Trophoblast cell (in vitro differentiated cells and primary cell): Measurements from ENCODE around the gene TEX54.

Experiments
- DNase-seq, 2 donors: peaks; one replicate each; pipeline ENCODE4 v3.0.0-alpha.2; 2016
- H2AFZ ChIP-seq: 2 replicates; pipeline ENCODE4 v1.6.1; 2013; ENCODE audit warnings: low read length, moderate library complexity, mild to moderate bottlenecking; ENCODE audit not compliant: insufficient read depth, poor library complexity
- H2AK5ac ChIP-seq: 2 replicates; pipeline ENCODE4 v1.6.1; 2013; ENCODE audit warnings: mild to moderate bottlenecking, low read length
- H2BK120ac ChIP-seq: 2 replicates; pipeline ENCODE4 v1.6.1; 2013; ENCODE audit warnings: low read length, mild to moderate bottlenecking, moderate library complexity; ENCODE audit not compliant: insufficient read depth, poor library complexity
- H2BK12ac ChIP-seq: 2 replicates; pipeline ENCODE4 v1.6.1; 2013; ENCODE audit warnings: mild to moderate bottlenecking, low read length, moderate library complexity
- H2BK5ac ChIP-seq: 2 replicates; pipeline ENCODE4 v1.6.1; 2013; ENCODE audit warnings: low read length, low read depth, moderate library complexity, mild to moderate bottlenecking; ENCODE audit not compliant: poor library complexity
- H3K14ac ChIP-seq: 2 replicates; pipeline ENCODE4 v1.6.1; 2013; ENCODE audit warnings: mild to moderate bottlenecking, low read length
- H3K18ac ChIP-seq: 2 replicates; pipeline ENCODE4 v1.6.1; 2013; ENCODE audit warnings: mild to moderate bottlenecking, low read length
- H3K23ac ChIP-seq: 2 replicates; pipeline ENCODE4 v1.6.1; 2013; ENCODE audit warnings: low read length
- H3K27ac ChIP-seq: 2 replicates; pipeline ENCODE4 v1.5.1; 2013; ENCODE audit warnings: low read depth, mild to moderate bottlenecking, inconsistent platforms, low read length, moderate library complexity
- H3K27me3 ChIP-seq: 2 replicates; pipeline ENCODE4 v1.6.1; 2013; ENCODE audit warnings: inconsistent platforms, mild to moderate bottlenecking, low read length, moderate library complexity; ENCODE audit not compliant: insufficient read depth
- H3K36me3 ChIP-seq, 2 experiments: 1 replicate in 1 of 2; 2 replicates in 1 of 2; pipeline ENCODE4 v1.6.1; 2013; ENCODE audit warnings: low read length in 2 of 2, mild to moderate bottlenecking in 2 of 2, moderate library complexity in 1 of 2; ENCODE audit not compliant: insufficient read depth in 2 of 2, control insufficient read depth in 1 of 2
- H3K4ac ChIP-seq: 2 replicates; pipeline ENCODE4 v1.6.1; 2013; ENCODE audit warnings: low read depth, mild to moderate bottlenecking, low read length, moderate library complexity
- H3K4me1 ChIP-seq, 2 experiments: 1 replicate in 1 of 2; 2 replicates in 1 of 2; pipeline ENCODE4 v1.6.1; 2013; ENCODE audit warnings: low read length in 2 of 2, mild to moderate bottlenecking in 2 of 2, moderate library complexity in 1 of 2; ENCODE audit not compliant: insufficient read depth in 2 of 2, control insufficient read depth in 1 of 2
- H3K4me2 ChIP-seq: 2 replicates; pipeline ENCODE4 v1.6.1; 2013; ENCODE audit warnings: inconsistent platforms, mild to moderate bottlenecking, low read length, moderate library complexity
- H3K4me3 ChIP-seq: 2 replicates; pipeline ENCODE4 v1.5.1; 2013; ENCODE audit warnings: mild to moderate bottlenecking, low read depth, low read length, inconsistent platforms
- H3K79me1 ChIP-seq: one replicate; pipeline ENCODE4 v1.6.1; 2013; ENCODE audit warnings: low read length
- H3K79me2 ChIP-seq: 2 replicates; pipeline ENCODE4 v1.6.1; 2013; ENCODE audit warnings: low read length, mild to moderate bottlenecking; ENCODE audit not compliant: control insufficient read depth, insufficient read depth, poor library complexity
- H3K9ac ChIP-seq: 2 replicates; pipeline ENCODE4 v1.6.1; 2013; ENCODE audit warnings: mild to moderate bottlenecking, low read length
- H3K9me3 ChIP-seq: 2 replicates; pipeline ENCODE4 v1.6.1; 2013; ENCODE audit warnings: low read depth, mild to moderate bottlenecking, control low read depth, inconsistent platforms, low read length; ENCODE audit not compliant: insufficient read depth
- H4K12ac ChIP-seq: 2 replicates; pipeline ENCODE4 v1.6.1; 2013; ENCODE audit warnings: low read depth, mild to moderate bottlenecking, low read length, moderate library complexity
- H4K8ac ChIP-seq: 2 replicates; pipeline ENCODE4 v1.6.1; 2013; ENCODE audit warnings: low read depth, mild to moderate bottlenecking, low read length, moderate library complexity
- H4K91ac ChIP-seq: one replicate; pipeline ENCODE4 v1.6.1; 2013; ENCODE audit warnings: low read depth, mild to moderate bottlenecking, low read length, moderate library complexity
- WGBS: extraction: QIAGEN DNeasy Blood & Tissue Kit; methylation state at CpG from one replicate; pipeline ENCODE4 v1.1.7; 2013; ENCODE audit warnings: missing lambda C conversion rate; ENCODE audit not compliant: insufficient read length, insufficient coverage; ENCODE audit errors: extremely low coverage; 5-methylcytosine and 5-hydroxymethylcytosine counted together

TEX54 gene

DNA sequence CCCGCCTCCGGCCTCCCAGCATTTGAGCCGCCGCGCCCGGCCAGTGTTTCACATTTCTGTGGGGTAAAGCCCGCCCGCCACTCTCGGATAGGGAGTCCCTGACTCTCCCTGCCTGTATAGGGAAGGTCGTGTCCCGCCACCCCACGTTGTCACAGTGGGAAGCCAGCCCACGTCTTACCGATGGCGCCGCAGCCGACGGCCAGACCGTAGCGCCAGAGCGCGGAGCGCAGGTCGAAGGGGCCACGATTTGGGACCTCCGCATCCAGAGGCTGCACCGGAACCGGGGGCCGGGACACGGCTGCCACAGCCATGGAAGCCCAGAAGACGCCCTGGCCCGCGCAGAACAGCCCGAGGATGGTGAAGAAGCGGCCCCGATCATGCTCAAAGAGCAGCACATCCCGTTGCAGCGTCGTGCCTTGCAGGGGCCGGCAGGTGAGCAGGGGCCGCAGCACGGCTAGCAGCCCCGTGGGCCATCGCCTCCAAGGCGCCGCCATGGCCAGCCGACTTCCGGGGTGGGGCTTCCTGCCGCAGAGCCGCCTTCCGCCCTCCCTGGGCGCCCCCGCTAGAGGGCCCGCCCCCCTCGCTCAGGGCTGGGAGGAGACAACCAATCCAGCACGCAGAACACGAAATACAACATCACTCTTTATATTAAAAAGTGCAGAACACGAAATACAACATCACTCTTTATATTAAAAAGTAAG lies 41.0 kb downstream of the TEX54 start, which contains the start of gene TMEM223:
Gene TMEM223 (minus strand): TSS at position 506 of the 701 bp plus-strand sequence. CDS start 12 bp downstream, at position 494.
- peak; percentile 79 to 83 for DNase-seq
- Histone ChIP-seq H3K4me2 (peak within 1 kb of the TSS; percentile 70), H4K8ac (peak within 1 kb of the TSS; percentile 98), H3K9me3 (peaks cover 2% of the 10 kb centered on the region), H3K14ac (peak within 1 kb of the TSS; percentile 92), H3K23ac (no peak within 1 kb of the TSS), H4K12ac (peak within 1 kb of the TSS; percentile 81), H3K4ac (peak within 1 kb of the TSS; percentile 90), H3K79me2 (peaks cover 20% of the 10 kb centered on the region), H2AK5ac (peak within 1 kb of the TSS; percentile 75), H3K79me1 (peaks cover 14% of the 10 kb centered on the region), H3K4me1 (peaks cover 9% of the 10 kb centered on the region in 2 experiments), H2AFZ (peak within 1 kb of the TSS; percentile 73), H3K27me3 (no peaks in the 10 kb centered on the region), H2BK120ac (peak within 1 kb of the TSS; percentile 86), H2BK12ac (peak within 1 kb of the TSS; percentile 68), H3K36me3 (peaks cover 47 to 55% of the 10 kb centered on the region in 2 experiments), H4K91ac (peak within 1 kb of the TSS; percentile 90), H3K18ac (peak within 1 kb of the TSS; percentile 95), H3K9ac (peak within 1 kb of the TSS; percentile 81), H3K4me3 (peak within 1 kb of the TSS; percentile 86), H3K27ac (peak within 1 kb of the TSS; percentile 86), H2BK5ac (peak within 1 kb of the TSS; percentile 85)
- no CpG with 5 or more reads among the region's 58 CpGs for WGBS

DNA sequence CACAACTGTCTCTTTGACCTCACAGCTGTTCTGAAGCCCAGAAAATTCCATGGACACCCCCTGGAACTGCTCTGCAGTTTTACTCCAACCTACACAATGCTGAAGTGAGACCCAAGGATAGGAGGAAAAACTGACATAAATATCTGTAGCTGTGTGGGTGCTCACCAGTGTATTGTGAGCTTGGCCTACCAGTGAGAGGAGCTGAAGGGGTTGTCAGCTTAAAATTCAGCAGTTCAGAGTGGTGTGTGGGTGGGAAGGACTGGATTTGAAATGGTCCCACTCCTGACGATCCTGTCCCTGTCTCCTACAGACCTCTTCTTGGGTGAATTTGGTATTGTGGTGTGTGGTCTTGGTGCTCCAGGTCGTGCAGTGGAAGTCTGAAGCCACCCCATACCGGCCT lies 43.1 kb downstream of the TEX54 start:
- Histone ChIP-seq H3K18ac (no peak overlapping the region), H2AK5ac (no peak overlapping the region), H2AFZ (no peak overlapping the region), H3K23ac (no peak overlapping the region), H3K4ac (peak overlapping the region; percentile 30), H3K79me1 (peaks cover 16% of the 10 kb centered on the region), H3K79me2 (peaks cover 21% of the 10 kb centered on the region), H4K12ac (no peak overlapping the region), H3K9ac (no peak overlapping the region), H3K4me1 (peaks cover 7 to 9% of the 10 kb centered on the region in 2 experiments), H3K14ac (no peak overlapping the region), H3K27ac (no peak overlapping the region), H4K91ac (no peak overlapping the region), H3K4me2 (no peak overlapping the region), H3K27me3 (no peaks in the 10 kb centered on the region), H2BK12ac (no peak overlapping the region), H3K36me3 (peaks cover 34% of the 10 kb centered on the region in 2 experiments), H3K4me3 (no peak overlapping the region), H2BK5ac (no peak overlapping the region), H3K9me3 (peaks cover 2% of the 10 kb centered on the region), H4K8ac (no peak overlapping the region), H2BK120ac (no peak overlapping the region)
- no peak for DNase-seq
- WGBS, result no CpG with 5 or more reads among the region's 3 CpGs

DNA sequence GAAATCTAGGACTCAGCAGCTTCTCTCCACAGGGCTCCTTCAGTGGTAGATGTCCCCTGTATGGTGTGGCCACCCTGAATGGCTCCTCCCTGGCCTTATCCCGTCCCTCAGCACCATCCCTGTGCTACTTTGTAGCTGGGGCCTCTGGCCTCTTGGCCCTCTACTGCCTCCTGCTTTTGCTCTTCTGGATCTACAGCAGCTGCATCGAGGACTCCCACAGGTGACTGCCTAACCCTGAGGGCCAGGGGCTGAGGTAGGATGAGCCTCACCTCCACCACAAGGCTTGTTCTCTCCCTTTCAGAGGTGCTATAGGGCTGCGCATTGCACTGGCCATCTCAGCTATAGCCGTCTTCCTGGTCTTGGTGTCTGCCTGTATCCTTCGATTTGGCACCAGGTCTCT lies 43.6 kb downstream of the TEX54 start:
- Histone ChIP-seq H3K79me2 (peaks cover 21% of the 10 kb centered on the region), H3K23ac (no peak overlapping the region), H2BK5ac (no peak overlapping the region), H4K8ac (peak overlapping the region; percentile 1), H3K18ac (no peak overlapping the region), H3K27me3 (no peaks in the 10 kb centered on the region), H3K4me1 (peaks cover 5 to 9% of the 10 kb centered on the region in 2 experiments), H3K27ac (no peak overlapping the region), H3K14ac (no peak overlapping the region), H3K4ac (peak overlapping the region; percentile 69), H3K4me2 (no peak overlapping the region), H3K4me3 (no peak overlapping the region), H2BK12ac (no peak overlapping the region), H4K12ac (no peak overlapping the region), H3K9me3 (peaks cover 2% of the 10 kb centered on the region), H2BK120ac (no peak overlapping the region), H4K91ac (no peak overlapping the region), H3K9ac (no peak overlapping the region), H2AK5ac (no peak overlapping the region), H2AFZ (no peak overlapping the region), H3K79me1 (peaks cover 16% of the 10 kb centered on the region), H3K36me3 (peaks cover 30 to 31% of the 10 kb centered on the region in 2 experiments)
- no CpG with 5 or more reads among the region's 5 CpGs for WGBS
- no peak for DNase-seq

DNA sequence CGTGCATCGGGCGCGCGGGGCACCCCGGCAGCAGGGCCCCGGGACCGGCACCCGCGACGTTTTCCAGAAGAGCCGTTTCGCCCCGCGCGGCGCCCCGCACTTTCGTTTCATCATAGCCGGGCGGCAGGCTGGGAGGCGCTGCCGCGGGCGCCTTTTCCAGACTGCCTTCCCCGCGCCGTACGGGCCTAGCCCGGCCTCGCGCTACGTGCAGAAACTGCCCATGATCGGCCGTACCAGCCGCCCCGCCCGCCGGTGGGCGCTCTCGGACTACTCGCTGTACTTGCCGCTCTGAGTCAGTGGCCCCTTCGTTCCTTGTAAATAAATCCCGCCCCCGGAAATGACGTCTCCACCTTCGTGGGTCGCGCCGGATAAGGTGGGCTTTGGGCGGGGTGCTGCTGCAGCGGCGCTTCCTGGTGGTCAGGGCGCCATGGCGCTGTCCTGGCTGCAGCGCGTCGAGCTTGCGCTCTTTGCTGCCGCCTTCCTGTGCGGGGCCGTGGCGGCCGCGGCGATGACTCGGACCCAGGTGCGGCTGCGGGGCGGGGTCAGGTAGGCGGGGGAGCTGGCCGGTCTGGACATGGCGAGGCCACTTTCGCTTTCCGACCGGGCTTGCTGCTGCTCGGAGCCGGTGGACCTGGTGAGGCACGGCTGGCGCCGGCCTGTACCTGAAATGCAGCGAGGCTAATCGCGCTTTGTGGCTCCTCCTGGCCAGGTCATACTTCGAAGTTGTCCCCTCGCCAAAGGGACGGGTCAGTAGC lies 45.5 kb downstream of the TEX54 start, which contains the start of gene TMEM179B:
Gene TMEM179B (plus strand): TSS at position 398 of the 755 bp plus-strand sequence. CDS start 30 bp downstream, at position 428.
- Histone ChIP-seq H4K8ac (peak within 1 kb of the TSS; percentile 98), H3K27ac (peak within 1 kb of the TSS; percentile 91), H2AFZ (peak within 1 kb of the TSS; percentile 86), H2BK5ac (peak within 1 kb of the TSS; percentile 83), H3K79me2 (peaks cover 21% of the 10 kb centered on the region), H3K23ac (no peak within 1 kb of the TSS), H4K91ac (peak within 1 kb of the TSS; percentile 92), H3K4me3 (peak within 1 kb of the TSS; percentile 92), H3K4me1 (peaks cover under 1 to 5% of the 10 kb centered on the region in 2 experiments), H2BK120ac (peak within 1 kb of the TSS; percentile 77), H3K27me3 (no peaks in the 10 kb centered on the region), H3K79me1 (peaks cover 16% of the 10 kb centered on the region), H3K9me3 (peaks cover 4% of the 10 kb centered on the region), H3K9ac (peak within 1 kb of the TSS; percentile 89), H3K36me3 (peaks cover 24 to 29% of the 10 kb centered on the region in 2 experiments), H2BK12ac (peak within 1 kb of the TSS; percentile 40), H4K12ac (peak within 1 kb of the TSS; percentile 94), H3K14ac (peak within 1 kb of the TSS; percentile 94), H3K4me2 (peak within 1 kb of the TSS; percentile 89), H3K4ac (peak within 1 kb of the TSS; percentile 87), H2AK5ac (peak within 1 kb of the TSS; percentile 98), H3K18ac (peak within 1 kb of the TSS; percentile 98)
- no CpG with 5 or more reads among the region's 88 CpGs for WGBS
- peak; percentile 99 to 100 for DNase-seq
